Bone marrow (tissue), 2 donors: ENCODE data around the gene NFATC3.
"Not testable (repeated sequence)": the region's sequence is repeated elsewhere in the genome, so short reads cannot be mapped to it uniquely, and the experiment has no call there.

Experiments used
- DNase-seq, 2 donors: peaks; one replicate each; lab custom pipeline; 2025; lab: John Stamatoyannopoulos, UW

Gene NFATC3

DNA sequence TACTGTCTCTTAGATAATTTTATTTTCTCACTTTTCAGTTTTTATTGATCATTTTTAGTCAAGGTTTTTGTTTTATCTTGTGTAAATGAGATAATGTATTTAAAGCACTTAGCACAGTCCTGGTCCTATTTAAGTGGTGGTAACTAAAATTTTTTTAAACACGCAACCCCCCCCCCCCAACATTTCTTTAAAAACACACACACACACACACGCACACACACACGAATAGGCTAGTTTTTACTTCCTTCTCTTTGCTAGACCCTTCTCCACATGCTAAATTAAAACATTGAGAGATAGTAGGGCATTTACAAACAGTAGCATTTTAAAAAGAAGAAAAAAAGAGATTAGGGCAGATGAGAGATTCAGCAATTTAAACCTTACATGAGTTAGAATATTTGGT, 5.0 kb downstream of the NFATC3 start:
- DNase-seq: peak in 1 of 2 donors; percentile 46

DNA sequence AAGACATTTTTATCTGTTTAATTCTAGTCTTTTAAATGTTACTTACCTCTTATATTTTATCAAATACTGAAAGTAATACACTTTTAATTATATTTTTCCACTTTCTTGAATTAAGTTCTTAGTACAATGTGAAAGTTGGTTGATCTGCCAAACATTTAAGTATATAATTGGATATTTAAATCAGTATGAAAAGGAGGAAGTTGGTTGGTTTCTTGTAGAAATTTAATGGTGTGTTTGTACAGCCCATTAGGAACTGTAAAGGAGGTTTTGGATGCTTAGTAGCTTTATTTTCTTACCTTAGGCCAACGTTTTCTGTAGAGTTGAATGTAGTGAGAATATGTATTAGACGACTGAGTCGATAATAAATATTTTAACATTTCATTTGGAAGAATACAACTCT, 5.4 kb downstream of the NFATC3 start:
- DNase-seq: peak in 1 of 2 donors; percentile 31

DNA sequence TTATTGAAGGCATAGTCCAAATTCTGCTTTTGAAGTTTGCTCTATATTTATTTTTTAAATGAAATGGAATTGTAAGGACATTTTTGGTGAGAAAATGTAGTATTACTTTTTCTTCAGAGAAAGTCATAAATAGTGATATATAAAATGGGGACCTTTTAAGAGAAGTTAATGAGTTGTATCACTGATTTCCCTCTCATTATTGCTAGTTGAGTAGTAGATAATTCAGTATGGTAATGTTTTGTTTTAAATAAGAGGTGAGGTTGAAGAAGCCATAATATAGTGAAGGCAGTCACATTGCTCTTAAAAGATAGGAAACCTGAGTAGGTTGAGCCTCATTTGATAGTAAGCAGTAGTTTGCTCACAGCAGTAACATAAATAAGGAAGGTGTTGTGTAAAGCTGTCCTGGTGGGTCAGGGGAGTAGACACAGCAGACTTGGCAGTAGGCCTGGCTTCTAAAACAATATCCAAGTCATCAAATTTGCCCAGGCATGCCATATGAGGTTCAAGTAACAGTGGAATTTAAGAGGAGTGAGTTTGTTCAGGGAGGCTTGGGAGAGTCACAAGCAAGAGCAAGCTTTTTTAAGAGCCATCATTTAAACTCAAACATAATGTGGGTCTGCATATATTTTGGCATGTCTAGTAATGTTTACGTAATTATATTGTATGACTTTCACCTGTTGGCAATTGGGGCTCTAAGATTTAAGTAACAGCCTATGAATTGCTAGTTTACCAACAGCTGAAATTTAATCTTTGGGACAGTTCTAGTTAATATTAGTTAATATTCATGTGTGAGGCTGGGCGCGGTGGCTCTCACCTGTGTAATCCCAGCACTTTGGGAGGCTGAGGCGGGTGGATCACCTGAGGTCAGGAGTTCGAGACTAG, 6.5 kb downstream of the NFATC3 start:
- no peak for DNase-seq

DNA sequence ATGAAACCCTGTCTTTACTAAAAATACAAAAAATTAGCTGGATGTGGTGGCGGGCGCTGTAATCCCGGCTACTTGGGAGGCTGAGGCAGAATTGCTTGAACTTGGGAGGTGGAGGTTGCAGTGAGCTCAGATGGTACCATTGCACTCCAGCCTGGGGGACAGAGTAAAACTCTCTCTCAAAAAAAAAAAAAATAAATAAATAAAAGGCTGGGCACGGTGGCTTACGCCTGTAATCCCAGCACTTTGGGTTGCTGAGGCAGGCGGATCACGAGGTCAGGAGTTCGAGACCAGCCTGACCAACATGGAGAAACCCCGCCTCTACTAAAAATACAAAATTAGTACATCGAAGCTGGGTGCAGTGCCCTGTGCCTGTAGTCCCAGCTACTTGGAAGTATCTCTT, 7.1 kb downstream of the NFATC3 start:
- DNase-seq: not testable (repeated sequence)

DNA sequence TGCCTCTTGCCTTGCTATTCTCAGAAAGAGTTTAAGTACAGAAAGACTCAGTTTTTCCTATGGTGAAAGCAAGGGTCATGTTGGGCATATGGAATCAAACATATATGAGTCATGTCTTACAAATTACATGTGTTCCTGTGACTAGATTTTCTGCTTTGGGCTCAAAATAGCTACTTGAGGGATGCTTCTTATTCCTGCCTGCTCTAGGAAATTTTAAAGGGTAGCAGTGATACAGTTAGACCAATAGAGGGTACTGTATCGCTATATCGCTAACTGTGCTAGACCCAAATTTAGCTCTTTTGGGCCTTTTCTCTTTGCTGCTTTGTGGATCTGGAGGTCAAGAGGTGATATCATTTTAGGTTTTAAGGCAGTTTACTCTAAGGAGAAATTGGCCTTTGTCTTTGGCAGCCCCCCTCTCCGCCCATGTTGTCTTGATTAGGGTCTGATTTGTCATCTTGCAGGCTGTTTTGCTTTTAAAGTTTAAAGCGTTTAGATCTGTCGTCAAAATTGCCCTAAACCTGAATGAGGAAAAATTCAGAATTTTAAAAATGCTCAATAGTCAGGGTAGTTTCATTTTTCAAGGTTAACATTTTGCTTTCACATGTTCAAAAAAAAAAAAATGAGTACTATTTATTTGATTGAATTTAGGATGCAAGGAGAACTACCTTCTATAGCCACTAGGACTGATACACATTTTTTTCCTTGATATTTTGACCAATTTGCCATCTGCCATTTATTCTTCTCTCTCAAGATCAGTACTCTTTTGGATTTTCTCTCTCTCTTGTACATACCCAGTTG, 8.8 kb downstream of the NFATC3 start:
- DNase-seq: peak in 1 of 2 donors; percentile 36

DNA sequence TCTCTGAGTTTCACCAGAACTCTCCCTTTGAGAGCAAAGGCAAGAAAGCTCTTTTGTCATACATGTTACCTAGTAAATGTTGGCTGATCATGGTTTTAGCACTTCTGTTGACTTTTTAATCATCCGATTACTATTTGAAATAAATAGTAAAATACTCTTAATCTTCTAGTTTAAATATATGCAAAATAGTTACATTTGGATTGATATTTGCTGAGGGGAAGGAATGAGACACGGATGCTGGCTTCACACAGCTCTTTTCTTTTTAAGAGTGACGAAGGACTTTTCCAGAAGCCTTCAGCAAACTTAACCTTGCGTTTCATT, 9.4 kb downstream of the NFATC3 start:
- no peak for DNase-seq

- no peak for DNase-seq
Observed at GRCh38 chr16:68096491-68096890, 11.3 kb downstream of the NFATC3 start.

DNA sequence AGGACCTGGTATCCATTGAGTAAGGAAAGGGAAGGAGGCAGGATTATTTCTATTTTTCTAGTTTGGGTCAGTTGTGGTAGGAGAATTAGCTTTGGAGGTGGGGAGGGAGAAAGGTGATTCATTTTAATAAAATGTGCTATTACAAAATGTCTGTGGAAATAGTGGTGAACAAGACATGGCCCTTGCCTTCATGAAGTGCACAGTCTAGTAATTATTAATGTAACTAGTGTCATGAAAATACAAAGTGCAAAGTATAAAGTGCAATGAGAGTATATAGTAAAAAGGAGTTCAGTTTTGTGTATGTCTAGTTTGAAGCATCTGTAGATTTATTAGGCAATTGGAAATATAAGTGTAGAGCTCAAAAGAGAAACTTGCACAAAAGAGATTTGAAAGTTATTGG, 11.9 kb downstream of the NFATC3 start:
- DNase-seq: no peak

DNA sequence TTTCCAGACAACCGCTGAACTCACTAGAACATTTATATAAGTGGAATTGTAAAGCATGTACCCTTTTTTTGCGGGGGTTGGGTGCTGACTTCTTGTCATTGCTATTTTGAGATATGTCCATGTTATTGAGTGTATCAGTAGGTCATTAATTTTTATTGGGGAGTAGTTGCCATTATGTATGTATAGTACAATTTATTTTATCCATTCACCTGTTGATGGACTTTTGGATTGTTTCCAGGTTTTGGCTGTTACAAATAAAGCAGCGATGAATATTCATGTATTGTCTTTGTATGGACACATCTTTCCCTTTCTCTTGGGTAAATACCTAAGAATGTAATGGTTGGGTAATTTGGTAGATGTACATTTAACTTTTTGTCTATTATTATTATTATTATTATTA, 12.7 kb downstream of the NFATC3 start:
- no peak for DNase-seq

GRCh38 chr16:68100488-68100887, 15.3 kb downstream of the NFATC3 start:
- no peak for DNase-seq

GRCh38 chr16:68105611-68106010, 20.4 kb downstream of the NFATC3 start:
- DNase-seq: no peak

DNA sequence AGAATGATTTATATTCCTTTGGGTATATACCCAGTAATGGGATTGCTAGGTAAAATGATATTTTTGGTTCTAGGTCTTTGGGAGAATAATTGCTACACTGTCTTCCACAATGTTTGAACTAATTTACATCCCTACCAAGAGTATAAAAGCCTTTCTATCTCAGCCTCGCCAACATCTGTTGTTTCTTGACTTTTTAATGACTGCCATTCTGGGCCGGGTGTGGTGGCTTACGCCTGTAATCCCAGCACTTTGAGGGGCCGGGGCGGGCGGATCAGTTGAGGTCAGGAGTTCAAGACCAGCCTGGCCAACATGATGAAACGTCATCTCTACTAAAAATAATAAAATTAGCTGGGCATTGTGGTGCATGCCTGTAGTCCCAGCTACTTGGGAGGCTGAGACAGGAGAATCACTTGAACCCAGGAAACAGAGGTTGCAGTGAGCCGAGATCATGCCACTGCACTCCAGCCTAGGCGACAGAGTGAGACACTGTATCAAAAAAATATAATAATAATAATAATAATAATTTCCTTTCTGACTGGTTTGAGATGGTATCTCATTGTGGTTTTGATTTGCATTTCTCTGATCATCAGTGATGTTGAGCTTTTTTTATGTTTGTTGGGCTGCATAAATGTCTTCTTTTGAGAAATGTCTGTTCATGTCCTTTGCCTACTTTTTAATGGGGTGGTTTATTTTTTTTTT, 22.2 kb downstream of the NFATC3 start:
- DNase-seq: not testable (repeated sequence)

DNA sequence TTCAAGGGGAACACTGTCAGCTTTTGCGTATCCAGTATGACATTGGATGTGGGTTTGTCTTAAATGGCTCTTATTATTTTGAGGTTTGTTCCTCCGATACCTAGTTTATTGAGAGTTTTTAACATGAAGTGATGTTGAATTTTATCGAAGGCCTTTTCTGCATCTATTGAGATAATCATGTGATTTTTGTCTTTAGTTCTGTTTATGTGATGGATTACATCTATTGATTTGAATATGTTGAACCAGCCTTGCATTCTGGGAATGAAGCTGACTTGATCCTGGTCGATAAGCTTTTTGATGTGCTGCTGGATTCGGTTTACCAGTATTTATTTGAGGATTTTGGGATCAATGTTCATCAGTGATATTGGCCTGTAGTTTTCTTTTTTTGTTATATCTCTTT, 24.0 kb downstream of the NFATC3 start:
- not testable (repeated sequence) for DNase-seq

DNA sequence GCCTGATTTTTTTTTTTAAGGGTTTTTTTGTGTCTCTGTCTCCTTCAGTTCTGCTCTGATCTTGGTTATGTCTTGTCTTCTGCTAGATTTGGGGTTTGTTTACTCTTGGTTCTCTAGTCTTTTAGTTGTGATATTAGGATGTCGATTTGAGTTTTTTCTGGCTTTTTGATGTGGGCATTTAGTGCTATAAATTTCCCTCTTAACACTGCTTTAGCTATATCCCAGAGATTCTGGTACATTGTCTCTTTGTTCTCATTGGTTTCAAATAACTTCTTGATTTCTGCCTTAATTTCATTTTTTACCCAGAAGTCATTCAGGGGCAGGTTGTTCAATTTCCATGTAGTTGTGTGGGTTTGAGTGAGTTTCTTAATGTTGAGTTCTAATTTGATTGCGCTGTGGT, 25.4 kb downstream of the NFATC3 start:
- DNase-seq: not testable (repeated sequence)

DNA sequence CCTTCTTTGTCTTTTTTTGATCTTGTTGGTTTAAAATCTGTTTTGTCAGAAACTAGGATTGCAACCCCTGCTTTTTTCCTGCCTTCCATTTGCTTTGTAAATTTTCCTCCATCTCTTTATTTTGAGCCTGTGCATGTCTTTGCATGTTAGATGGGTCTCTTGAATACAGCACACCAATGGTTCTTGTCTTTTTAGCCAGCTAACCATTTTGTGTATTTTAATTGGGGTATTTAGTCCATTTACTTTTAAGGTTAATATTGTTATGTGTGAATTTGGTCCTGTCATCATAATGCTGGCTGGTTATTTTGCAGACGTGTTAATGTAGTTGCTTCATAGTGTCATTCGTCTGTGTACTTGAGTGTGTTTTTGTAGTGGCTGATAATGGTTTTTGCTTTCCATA, 26.2 kb downstream of the NFATC3 start:
- DNase-seq: no peak

GRCh38 chr16:68113059-68113761, 28.0 kb downstream of the NFATC3 start:
- DNase-seq: no peak

DNA sequence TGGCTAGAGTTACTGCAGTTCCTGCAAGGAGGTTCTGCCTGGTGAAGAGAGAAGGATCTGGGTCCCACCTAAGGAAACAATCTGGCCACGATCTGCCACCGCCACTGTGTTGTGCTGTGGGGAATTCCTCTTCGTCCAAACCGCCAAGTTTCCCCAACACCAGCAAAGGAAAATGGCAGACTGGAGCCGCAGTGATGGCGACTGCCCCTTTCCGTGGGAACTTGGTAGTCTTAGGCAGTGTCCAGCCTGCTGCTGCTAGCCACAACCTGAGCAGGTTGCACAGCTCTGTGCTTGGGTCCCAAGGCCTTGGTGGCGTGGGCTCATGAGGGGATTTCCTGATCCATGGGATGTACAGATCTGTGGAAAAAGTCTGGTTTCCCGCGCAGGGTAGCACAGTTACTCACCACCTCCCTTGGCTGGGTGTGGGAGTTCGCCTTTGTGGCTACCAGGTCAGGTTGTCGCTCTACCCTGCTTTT, 28.6 kb downstream of the NFATC3 start:
- no peak for DNase-seq

DNA sequence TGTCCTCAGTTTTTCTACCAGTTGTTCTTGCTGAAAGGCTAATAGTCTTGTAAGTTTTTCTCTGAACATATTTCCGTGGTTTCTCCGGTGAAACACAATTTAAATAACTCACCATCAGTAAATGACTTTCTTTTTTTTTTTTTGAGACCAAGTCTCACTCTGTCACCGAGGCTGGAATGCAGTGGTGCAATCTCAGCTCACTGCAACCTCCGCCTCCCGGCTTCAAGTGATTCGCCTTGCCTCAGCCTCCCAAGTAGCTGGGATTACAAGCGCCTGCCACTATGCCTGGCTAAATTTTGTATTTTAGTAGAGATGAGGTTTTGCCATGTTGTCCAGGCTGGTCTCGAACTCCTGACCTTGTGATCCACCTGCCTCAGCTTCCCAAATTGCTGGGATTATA, 29.8 kb downstream of the NFATC3 start:
- DNase-seq: not testable (repeated sequence)

DNA sequence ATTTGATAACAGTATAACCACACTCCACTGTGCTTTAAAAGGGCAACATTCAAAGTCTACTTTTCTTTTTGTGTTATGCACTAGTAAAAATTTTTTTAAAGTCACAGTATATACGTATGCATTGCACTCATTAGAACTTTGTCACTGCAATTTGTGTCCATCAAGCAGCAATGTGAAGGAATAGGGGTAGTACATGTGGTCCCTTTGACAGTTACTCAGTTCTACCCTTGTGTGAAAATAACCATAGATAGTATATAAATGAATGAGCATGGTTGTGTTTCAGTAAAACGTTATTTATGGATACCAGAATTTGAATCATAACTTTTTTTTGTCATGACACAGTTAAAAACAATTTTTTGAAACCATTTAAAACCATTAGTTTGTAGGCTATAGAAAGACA, 30.7 kb downstream of the NFATC3 start:
- no peak for DNase-seq

- no peak for DNase-seq
Observed at GRCh38 chr16:68116256-68116867, 31.2 kb downstream of the NFATC3 start.

DNA sequence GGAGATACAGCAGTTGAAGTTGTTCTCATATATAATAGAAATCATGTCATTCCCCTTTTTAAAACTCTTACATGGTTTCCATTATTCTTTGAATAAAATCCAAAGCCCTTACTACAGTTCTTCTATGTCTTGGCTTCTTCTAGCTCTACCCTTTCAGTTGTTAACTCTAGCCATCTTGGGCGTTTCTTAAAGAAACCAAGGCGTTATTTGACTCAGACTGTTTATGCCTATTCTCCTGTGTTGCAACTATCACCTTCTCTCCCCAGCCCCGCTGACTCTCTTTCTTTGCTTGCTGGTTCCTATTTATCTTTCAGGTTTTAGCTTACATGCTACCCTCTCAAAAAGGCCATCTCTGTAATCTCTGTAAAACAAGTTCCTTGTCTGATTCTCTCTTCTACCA, 32.7 kb downstream of the NFATC3 start:
- no peak for DNase-seq
